ENCODE results near the gene KAT6B.
"Not testable (repeated sequence)": the region's sequence is repeated elsewhere in the genome, so short reads cannot be mapped to it uniquely, and the experiment has no call there.

The KAT6B gene

GRCh38 chr10:75043256-75044131 is 217.1 kb downstream of the KAT6B start:
- no peak for DNase-seq

GRCh38 chr10:75048669-75049098 is 222.3 kb downstream of the KAT6B start:
- DNase-seq = no peak

GRCh38 chr10:75049316-75050148 is 223.1 kb downstream of the KAT6B start:
- peak; percentile 72 for DNase-seq

GRCh38 chr10:75050149-75050919 is 223.9 kb downstream of the KAT6B start:
- no peak for DNase-seq

GRCh38 chr10:75051308-75051707 is 224.9 kb downstream of the KAT6B start:
- no peak for DNase-seq

- DNase-seq = not testable (repeated sequence)
Measured at GRCh38 chr10:75055896-75056406, 229.6 kb downstream of the KAT6B start.

- DNase-seq = no peak
Measured at GRCh38 chr10:75057680-75058079, 231.3 kb downstream of the KAT6B start.

GRCh38 chr10:75058161-75058560 is 231.8 kb downstream of the KAT6B start:
- DNase-seq = no peak

- no peak for DNase-seq
Measured at GRCh38 chr10:75061709-75062505, 235.5 kb downstream of the KAT6B start.

GRCh38 chr10:75062506-75063299 is 236.3 kb downstream of the KAT6B start:
- DNase-seq = no peak

GRCh38 chr10:75063461-75064230 is 237.2 kb downstream of the KAT6B start:
- no peak for DNase-seq

GRCh38 chr10:75065076-75065475 is 238.7 kb downstream of the KAT6B start:
- DNase-seq = no peak

GRCh38 chr10:75066271-75066670 is 239.9 kb downstream of the KAT6B start:
- DNase-seq = no peak

- no peak for DNase-seq
Measured at GRCh38 chr10:75067272-75067671, 240.9 kb downstream of the KAT6B start.

- DNase-seq = no peak
Measured at GRCh38 chr10:75068523-75068922, 242.1 kb downstream of the KAT6B start.

- DNase-seq = no peak
Measured at GRCh38 chr10:75070476-75070875, 244.1 kb downstream of the KAT6B start.

- DNase-seq = no peak
Measured at GRCh38 chr10:75070961-75071428, 244.6 kb downstream of the KAT6B start.

GRCh38 chr10:75071756-75072155 is 245.4 kb downstream of the KAT6B start:
- no peak for DNase-seq

- no peak for DNase-seq
Measured at GRCh38 chr10:75072727-75073126, 246.3 kb downstream of the KAT6B start.

- no peak for DNase-seq
Measured at GRCh38 chr10:75073442-75073841, 247.0 kb downstream of the KAT6B start.

All from RPMI8226 (cell line).